ENCODE measurements around the gene CLPTM1L.

CLPTM1L gene

GRCh38 chr5:1356873-1357787 lies 12.2 kb upstream of the CLPTM1L start:
- TF ChIP-seq CTCF (IDR thresholded peaks at IDR 0.05; ENCODE audit: borderline replicate concordance, control extremely low read depth, extremely low read depth, insufficient read depth, missing control alignments): no peak
- in situ Hi-C loops (cut with MboI; ENCODE audit: low sequenced_read_pairs, unreplicated experiment): no loop called here
- no peak for DNase-seq (ENCODE audit: low spot score)

DNA sequence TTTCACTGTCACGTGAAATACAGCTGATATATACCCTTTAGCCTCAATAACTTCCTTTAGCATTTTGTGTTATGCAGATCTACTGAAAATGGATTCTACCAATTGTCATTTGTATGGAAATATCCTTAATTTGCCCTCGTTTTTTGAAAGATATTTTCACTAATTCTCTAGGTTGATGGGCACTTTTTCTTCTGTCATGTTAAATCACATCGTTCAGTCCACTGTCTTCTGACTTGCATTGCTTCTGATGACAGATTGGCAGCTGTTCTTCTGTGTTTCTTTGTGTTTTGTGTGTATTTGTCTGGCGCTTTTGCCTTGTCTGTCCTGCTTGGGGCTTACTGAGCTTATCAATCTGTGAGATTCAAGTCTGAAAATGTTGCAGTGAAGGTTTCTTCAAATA lies 9.7 kb upstream of the CLPTM1L start:
- in situ Hi-C loops (cut with MboI; ENCODE audit: low sequenced_read_pairs, unreplicated experiment): no loop called here
- TF ChIP-seq CTCF (IDR thresholded peaks at IDR 0.05; ENCODE audit: borderline replicate concordance, control extremely low read depth, extremely low read depth, insufficient read depth, missing control alignments): no peak
- DNase-seq (ENCODE audit: low spot score): no peak

GRCh38 chr5:1352231-1353219 lies 7.6 kb upstream of the CLPTM1L start:
- in situ Hi-C loops (cut with MboI; ENCODE audit: low sequenced_read_pairs, unreplicated experiment): no loop called here
- no peak for DNase-seq (ENCODE audit: low spot score)
- no peak for TF ChIP-seq CTCF (IDR thresholded peaks at IDR 0.05; ENCODE audit: borderline replicate concordance, control extremely low read depth, extremely low read depth, insufficient read depth, missing control alignments)

DNA sequence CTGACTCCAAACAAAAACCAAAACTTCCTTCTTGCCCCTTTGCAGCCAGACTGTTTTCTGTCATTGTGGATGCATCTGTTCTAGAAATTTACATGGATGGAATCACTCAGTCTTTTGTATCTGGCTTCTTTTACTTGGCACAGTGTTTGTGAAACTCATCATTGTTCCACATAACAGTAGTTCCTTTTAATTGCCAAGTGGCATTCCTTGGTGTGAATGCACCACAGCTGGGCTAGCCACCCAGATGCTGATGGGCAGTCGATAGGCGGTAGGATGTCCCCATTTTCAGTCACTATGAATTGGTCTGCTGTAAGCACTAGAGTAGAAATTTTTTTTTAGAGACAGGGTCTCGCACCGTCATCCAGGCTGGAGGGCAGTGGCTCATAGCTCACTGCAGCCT lies 6.3 kb upstream of the CLPTM1L start:
- in situ Hi-C loops (cut with MboI; ENCODE audit: low sequenced_read_pairs, unreplicated experiment): no loop called here
- TF ChIP-seq CTCF (IDR thresholded peaks at IDR 0.05; ENCODE audit: borderline replicate concordance, control extremely low read depth, extremely low read depth, insufficient read depth, missing control alignments): no peak
- no peak for DNase-seq (ENCODE audit: low spot score)

DNA sequence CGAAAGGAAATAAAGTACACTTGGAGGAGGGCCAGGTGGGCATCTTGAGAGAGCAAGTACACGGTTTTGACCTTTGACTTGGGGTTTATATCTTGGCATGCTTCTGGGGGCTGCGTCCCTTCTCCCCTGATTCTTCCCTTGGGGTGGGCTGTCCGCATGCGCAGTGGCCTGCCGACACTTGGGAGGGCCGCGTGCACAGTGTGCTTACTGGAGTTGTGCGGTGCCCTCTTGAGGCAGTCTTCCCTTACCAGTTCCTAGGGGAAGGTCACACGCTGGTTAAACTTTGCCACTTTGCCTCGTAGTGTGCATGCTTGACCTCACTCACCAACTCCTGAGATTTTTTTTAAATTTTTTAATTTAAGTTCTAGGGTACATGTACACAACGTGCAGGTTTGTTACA lies 4.3 kb upstream of the CLPTM1L start:
- TF ChIP-seq CTCF (IDR thresholded peaks at IDR 0.05; ENCODE audit: borderline replicate concordance, control extremely low read depth, extremely low read depth, insufficient read depth, missing control alignments): no peak
- in situ Hi-C loops (cut with MboI; ENCODE audit: low sequenced_read_pairs, unreplicated experiment): no loop called here
- DNase-seq (ENCODE audit: low spot score): no peak

DNA sequence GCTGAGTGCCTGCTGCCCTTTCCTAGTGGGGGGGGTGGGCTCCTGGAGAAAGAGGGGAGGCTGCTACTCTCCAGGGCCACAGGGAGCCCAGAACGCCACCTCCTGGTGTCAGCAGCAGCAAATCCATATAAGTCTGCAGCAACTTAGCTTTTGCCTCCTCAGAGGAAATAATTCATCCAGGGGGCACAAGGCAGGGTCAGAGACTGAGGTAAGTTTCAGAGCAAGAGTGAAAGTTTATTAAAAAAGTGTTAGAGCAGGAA lies 4.0 kb upstream of the CLPTM1L start:
- DNase-seq (ENCODE audit: low spot score): no peak
- TF ChIP-seq CTCF (IDR thresholded peaks at IDR 0.05; ENCODE audit: borderline replicate concordance, control extremely low read depth, extremely low read depth, insufficient read depth, missing control alignments): no peak
- in situ Hi-C loops (cut with MboI; ENCODE audit: low sequenced_read_pairs, unreplicated experiment): no loop called here

All from GM13976 (cell line).